Stomach smooth muscle (tissue), 2 donors: ENCODE results near the gene PSEN1.
"Not testable (repeated sequence)": the region's sequence is repeated elsewhere in the genome, so short reads cannot be mapped to it uniquely, and the experiment has no call there.

ENCODE experiments used
- H3K27ac ChIP-seq: one replicate; pipeline ENCODE4 v1.7.0; 2013; ENCODE audit warnings: mild to moderate bottlenecking, low read length, inconsistent platforms
- H3K27me3 ChIP-seq, 2 donors: one replicate each; pipeline ENCODE4 v1.7.0; 2013; ENCODE audit warnings: low read length in 2 of 2; ENCODE audit not compliant: insufficient read depth in 2 of 2, control insufficient read depth in 1 of 2
- H3K36me3 ChIP-seq, 2 donors: one replicate each; pipeline ENCODE4 v1.7.0; 2013; ENCODE audit warnings: low read length in 2 of 2; ENCODE audit not compliant: control insufficient read depth in 2 of 2, insufficient read depth in 2 of 2
- H3K4me1 ChIP-seq: one replicate; pipeline ENCODE4 v1.7.0; 2013; ENCODE audit warnings: low read length; ENCODE audit not compliant: control insufficient read depth, insufficient read depth
- H3K4me3 ChIP-seq, 2 donors: one replicate each; pipeline ENCODE4 v1.7.0; 2013; ENCODE audit warnings: low read length in 2 of 2
- H3K9ac ChIP-seq, 2 donors: one replicate each; pipeline ENCODE4 v1.7.0; 2013; ENCODE audit warnings: low read length in 2 of 2, mild to moderate bottlenecking in 1 of 2
- H3K9me3 ChIP-seq, 2 donors: one replicate each; pipeline ENCODE4 v1.7.0; 2013; ENCODE audit warnings: low read length in 2 of 2; ENCODE audit not compliant: control insufficient read depth in 2 of 2
- donor health status: healthy.
- donor health status: Pancreatic carcinoma.

The PSEN1 gene

DNA sequence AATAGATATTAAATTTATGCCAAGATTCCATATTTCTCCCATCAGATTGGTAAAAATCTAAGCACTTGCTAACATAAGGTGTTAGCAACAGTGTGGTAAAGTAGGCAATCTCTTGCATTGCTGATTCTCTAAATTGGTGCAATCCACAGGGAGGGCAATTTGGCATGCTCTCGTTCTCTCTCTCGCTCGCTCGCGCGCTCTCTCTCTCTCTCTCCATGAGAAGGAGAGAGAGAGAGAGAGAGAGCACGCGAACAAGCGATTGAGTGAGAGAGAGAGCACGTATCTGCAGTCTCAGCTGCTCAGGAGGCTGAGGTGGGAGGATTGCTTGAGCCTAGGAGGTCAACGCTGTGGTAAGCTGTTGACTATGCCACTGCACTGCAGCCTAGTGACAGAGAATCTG is 25.9 kb downstream of the PSEN1 start:
- Histone ChIP-seq H3K4me3 (no peak overlapping the region), H3K9me3 (no peaks in the 10 kb centered on the region), H3K4me1 (no peaks in the 10 kb centered on the region), H3K27ac (no peak overlapping the region), H3K9ac (no peak overlapping the region), H3K36me3 (peaks cover 8 to 22% of the 10 kb centered on the region in 2 donors), H3K27me3 (no peaks in the 10 kb centered on the region)

DNA sequence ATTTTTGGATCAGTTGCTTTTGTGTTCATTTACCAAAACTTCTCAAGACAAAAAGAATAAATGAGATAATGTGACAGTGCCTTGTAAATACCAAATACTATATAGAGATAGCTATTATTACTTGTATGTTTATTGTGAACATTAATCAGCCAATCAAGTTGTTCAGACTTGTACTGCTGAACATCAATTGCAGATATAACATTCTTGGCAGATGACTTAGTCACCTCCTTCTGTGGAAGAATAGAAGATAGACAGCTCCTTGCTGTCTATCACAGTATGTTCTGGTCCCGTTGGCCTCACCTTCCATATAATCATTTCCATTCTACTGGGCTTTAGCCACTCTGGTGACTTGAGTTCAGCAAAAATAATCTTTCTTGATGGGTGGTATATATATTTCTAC is 30.1 kb downstream of the PSEN1 start:
- Histone ChIP-seq H3K4me3 (no peak overlapping the region), H3K9me3 (no peaks in the 10 kb centered on the region), H3K4me1 (no peaks in the 10 kb centered on the region), H3K9ac (no peak overlapping the region), H3K36me3 (peaks cover 26 to 27% of the 10 kb centered on the region in 2 donors), H3K27ac (no peak overlapping the region), H3K27me3 (no peaks in the 10 kb centered on the region)

DNA sequence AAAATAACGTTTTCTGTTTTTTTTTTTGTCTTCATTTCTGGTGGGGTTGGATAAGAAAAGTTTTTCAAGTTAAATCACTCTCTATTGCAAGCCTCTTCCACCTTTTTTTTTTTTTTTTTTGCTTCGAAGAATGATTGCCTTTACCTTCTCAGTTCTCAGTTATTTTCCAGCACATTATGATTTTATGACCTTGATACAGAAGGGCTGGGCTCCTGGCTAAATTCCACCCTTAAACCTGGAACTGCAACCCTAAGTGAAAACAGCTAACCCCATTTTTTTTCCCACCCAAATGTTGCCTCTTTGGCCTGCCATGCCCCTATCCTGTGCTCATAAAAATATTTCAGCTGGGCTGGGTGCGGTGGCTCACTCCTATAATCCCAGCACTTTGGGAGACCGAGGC is 31.4 kb downstream of the PSEN1 start:
- no peaks in the 10 kb centered on the region for H3K27me3 ChIP-seq
- H3K36me3 ChIP-seq = peaks cover 30 to 32% of the 10 kb centered on the region in 2 donors
- H3K27ac ChIP-seq = no peak overlapping the region
- H3K4me3 ChIP-seq = no peak overlapping the region
- no peak overlapping the region for H3K9ac ChIP-seq
- no peaks in the 10 kb centered on the region for H3K9me3 ChIP-seq
- no peaks in the 10 kb centered on the region for H3K4me1 ChIP-seq

DNA sequence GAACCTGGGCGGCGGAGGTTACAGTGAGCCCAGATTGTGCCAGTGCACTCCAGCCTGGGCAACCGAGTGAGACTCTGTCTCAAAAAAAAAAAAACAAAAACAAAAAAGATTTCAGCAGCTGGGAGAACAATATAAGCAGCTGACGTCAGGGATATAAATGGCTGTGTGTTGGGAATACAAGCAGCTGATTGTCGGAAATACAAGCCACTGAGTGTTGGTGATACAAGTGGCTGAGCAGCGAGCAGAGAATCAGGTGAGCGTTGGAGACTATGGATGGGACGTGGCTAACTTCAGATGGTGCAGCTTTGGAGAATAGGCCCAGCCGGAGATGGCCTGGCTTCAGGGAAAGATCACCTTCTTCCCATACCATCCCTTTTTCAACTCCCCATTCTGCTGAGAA is 32.0 kb downstream of the PSEN1 start:
- Histone ChIP-seq H3K4me3 (no peak overlapping the region), H3K27me3 (no peaks in the 10 kb centered on the region), H3K36me3 (peaks cover 29 to 32% of the 10 kb centered on the region in 2 donors), H3K4me1 (no peaks in the 10 kb centered on the region), H3K9ac (no peak overlapping the region), H3K27ac (no peak overlapping the region), H3K9me3 (no peaks in the 10 kb centered on the region)

DNA sequence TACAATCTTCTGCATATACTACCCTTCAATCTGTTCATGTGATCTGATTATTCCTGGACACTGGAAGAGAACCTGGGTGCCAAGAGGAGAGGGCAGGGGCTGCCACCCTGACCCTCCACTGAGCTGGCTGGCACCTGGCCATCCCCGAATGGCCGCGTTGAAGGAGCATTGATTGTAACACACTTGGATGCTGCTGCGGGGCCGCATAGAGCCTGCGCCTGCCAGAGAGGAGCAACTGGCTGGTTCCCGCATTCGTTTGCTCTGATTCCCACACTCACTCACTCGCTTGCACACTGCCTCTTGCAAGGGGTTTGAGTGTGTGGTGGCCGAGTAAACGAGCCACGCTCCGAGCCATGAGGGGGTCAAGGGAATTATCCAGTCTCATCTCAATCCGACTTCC is 32.4 kb downstream of the PSEN1 start:
- Histone ChIP-seq H3K4me1 (no peaks in the 10 kb centered on the region), H3K27ac (no peak overlapping the region), H3K27me3 (no peaks in the 10 kb centered on the region), H3K9me3 (no peaks in the 10 kb centered on the region), H3K4me3 (no peak overlapping the region), H3K36me3 (peaks cover 29 to 32% of the 10 kb centered on the region in 2 donors), H3K9ac (no peak overlapping the region)

DNA sequence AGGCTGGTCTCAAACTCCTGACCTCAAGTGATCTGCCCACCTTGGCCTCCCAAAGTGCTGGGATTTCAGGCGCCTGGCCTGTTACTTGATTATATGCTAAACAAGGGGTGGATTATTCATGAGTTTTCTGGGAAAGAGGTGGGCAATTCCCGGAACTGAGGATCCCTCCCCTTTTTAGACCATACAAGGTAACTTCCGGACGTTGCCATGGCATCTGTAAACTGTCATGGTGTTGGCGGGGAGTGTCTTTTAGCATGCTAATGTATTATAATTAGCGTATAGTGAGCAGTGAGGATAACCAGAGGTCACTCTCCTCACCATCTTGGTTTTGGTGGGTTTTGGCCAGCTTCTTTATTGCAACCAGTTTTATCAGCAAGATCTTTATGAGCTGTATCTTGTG is 33.5 kb downstream of the PSEN1 start:
- not testable (repeated sequence) for H3K4me1 ChIP-seq, H3K9me3 ChIP-seq, H3K9ac ChIP-seq, H3K4me3 ChIP-seq, H3K27ac ChIP-seq, H3K27me3 ChIP-seq
- peaks cover 38% of the 10 kb centered on the region in 2 donors for H3K36me3 ChIP-seq

DNA sequence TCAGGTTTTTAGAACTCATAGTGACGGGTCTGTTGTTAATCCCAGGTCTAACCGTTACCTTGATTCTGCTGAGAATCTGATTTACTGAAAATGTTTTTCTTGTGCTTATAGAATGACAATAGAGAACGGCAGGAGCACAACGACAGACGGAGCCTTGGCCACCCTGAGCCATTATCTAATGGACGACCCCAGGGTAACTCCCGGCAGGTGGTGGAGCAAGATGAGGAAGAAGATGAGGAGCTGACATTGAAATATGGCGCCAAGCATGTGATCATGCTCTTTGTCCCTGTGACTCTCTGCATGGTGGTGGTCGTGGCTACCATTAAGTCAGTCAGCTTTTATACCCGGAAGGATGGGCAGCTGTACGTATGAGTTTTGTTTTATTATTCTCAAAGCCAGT is 34.4 kb downstream of the PSEN1 start:
- no peak overlapping the region for H3K27ac ChIP-seq
- no peak overlapping the region for H3K9ac ChIP-seq
- peaks cover 38 to 39% of the 10 kb centered on the region in 2 donors for H3K36me3 ChIP-seq
- H3K27me3 ChIP-seq = no peaks in the 10 kb centered on the region
- no peak overlapping the region for H3K4me3 ChIP-seq
- H3K9me3 ChIP-seq = no peaks in the 10 kb centered on the region
- H3K4me1 ChIP-seq = no peaks in the 10 kb centered on the region

DNA sequence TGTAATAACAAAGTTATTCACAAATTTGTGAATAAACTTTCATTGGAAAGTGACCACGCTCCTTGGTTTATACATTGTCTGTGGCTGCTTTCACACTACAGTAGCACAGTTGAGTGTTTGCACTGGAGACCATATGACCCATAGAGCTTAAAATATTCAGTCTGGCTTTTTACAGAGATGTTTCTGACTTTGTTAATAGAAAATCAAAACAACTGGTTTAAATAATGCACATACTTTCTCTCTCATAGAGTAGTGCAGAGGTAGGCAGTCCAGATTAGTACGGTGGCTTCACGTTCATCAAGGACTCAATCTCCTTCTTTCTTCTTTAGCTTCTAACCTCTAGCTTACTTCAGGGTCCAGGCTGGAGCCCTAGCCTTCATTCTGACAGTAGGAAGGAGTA is 36.2 kb downstream of the PSEN1 start:
- Histone ChIP-seq H3K4me1 (no peaks in the 10 kb centered on the region), H3K9me3 (no peaks in the 10 kb centered on the region), H3K36me3 (peaks cover 38 to 42% of the 10 kb centered on the region in 2 donors), H3K27ac (no peak overlapping the region), H3K9ac (no peak overlapping the region), H3K27me3 (no peaks in the 10 kb centered on the region), H3K4me3 (no peak overlapping the region)

DNA sequence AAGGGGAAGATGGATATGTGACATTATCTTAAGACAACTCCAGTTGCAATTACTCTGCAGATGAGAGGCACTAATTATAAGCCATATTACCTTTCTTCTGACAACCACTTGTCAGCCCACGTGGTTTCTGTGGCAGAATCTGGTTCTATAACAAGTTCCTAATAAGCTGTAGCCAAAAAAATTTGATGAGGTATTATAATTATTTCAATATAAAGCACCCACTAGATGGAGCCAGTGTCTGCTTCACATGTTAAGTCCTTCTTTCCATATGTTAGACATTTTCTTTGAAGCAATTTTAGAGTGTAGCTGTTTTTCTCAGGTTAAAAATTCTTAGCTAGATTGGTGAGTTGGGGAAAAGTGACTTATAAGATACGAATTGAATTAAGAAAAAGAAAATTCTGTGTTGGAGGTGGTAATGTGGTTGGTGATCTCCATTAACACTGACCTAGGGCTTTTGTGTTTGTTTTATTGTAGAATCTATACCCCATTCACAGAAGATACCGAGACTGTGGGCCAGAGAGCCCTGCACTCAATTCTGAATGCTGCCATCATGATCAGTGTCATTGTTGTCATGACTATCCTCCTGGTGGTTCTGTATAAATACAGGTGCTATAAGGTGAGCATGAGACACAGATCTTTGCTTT is 36.9 kb downstream of the PSEN1 start:
- Histone ChIP-seq H3K4me1 (no peaks in the 10 kb centered on the region), H3K27me3 (no peaks in the 10 kb centered on the region), H3K36me3 (peaks cover 38 to 42% of the 10 kb centered on the region in 2 donors), H3K27ac (no peak overlapping the region), H3K9ac (no peak overlapping the region), H3K4me3 (no peak overlapping the region), H3K9me3 (no peaks in the 10 kb centered on the region)

DNA sequence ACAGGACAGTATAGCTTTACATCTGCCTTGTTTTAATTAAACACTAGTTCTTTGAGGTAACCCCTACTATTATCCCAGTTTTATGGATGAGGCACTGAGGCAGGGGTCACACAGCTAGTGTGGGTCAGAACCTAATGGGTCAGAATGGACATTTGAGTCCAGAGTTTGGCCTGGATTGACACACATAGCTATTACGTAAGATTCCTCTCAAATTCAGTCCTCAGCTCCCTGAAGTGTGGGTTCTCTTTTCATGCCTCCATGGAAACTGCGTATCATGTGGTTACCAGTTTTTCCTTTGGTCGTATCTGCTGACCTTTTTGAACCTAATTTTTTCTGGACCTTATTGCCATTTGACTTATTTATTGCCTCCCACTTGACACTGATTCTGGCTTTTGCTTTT is 40.4 kb downstream of the PSEN1 start:
- no peak overlapping the region for H3K27ac ChIP-seq
- no peaks in the 10 kb centered on the region for H3K27me3 ChIP-seq
- H3K4me3 ChIP-seq = no peak overlapping the region
- no peaks in the 10 kb centered on the region for H3K4me1 ChIP-seq
- no peaks in the 10 kb centered on the region for H3K9me3 ChIP-seq
- H3K9ac ChIP-seq = no peak overlapping the region
- peaks cover 21 to 36% of the 10 kb centered on the region in 2 donors for H3K36me3 ChIP-seq

DNA sequence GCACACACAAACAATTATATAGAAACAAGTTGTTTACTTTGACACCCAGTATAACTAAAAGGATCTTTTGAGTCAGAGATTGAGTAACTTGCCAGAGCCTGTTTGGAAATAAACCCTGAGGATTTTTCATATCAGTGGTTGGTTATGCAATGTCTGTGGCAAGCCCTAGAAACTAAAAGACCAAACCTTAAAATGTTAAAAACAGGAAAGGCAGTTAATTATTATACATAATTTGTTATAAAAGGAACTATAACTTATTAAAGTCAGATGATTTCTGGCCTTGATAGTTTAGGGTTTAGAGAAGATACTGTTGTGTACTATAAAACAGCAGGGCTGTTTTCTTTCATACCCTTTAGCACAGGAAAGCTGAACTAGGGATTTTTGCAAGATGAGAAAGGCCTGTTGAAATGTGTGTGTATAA is 44.1 kb downstream of the PSEN1 start:
- H3K4me1 ChIP-seq = no peaks in the 10 kb centered on the region
- no peak overlapping the region for H3K9ac ChIP-seq
- H3K9me3 ChIP-seq = no peaks in the 10 kb centered on the region
- H3K27me3 ChIP-seq = no peaks in the 10 kb centered on the region
- H3K4me3 ChIP-seq = no peak overlapping the region
- no peak overlapping the region for H3K27ac ChIP-seq
- H3K36me3 ChIP-seq = peaks cover 7 to 15% of the 10 kb centered on the region in 2 donors
